Heart left ventricle (tissue), 16 donors: ENCODE data around the gene GALNT10. TPM values are rescaled to one million over a fixed set of nuclear protein-coding genes. Genes with fewer than 3 reads are reported as not detected.

Source experiments
- ATAC-seq, 4 donors: fragments of 200-7000 bp; cut with Tn5 transposase; one replicate each; pipeline ENCODE4 v1.9.1; 2020 to 2022; ENCODE audit warnings: moderate library complexity in 4 of 4, mild to moderate bottlenecking in 3 of 4, moderate number of reproducible peaks in 1 of 4
- DNase-seq, 5 donors: peaks; one replicate each; pipeline ENCODE4 v3.0.0-alpha.2; 2020
- H3K27ac ChIP-seq, 12 donors: fragments of 200-600 bp; sonication (generic) in 4 of 12; one replicate each; pipeline versions ENCODE4 v1.5.0 to v1.8.0; 2016 to 2022; ENCODE audit warnings: mild to moderate bottlenecking in 2 of 12
- H3K27me3 ChIP-seq, 9 donors: fragments of 200-600 bp; sonication (generic) in 2 of 9; one replicate each; pipeline versions ENCODE4 v1.5.1 to v1.8.0; 2016 to 2022; ENCODE audit warnings: mild to moderate bottlenecking in 3 of 9
- H3K36me3 ChIP-seq, 9 donors: fragments of 200-600 bp; sonication (generic) in 2 of 9; one replicate each; pipeline versions ENCODE4 v1.5.0 to v1.8.0; 2018 to 2022; ENCODE audit warnings: mild to moderate bottlenecking in 2 of 9
- H3K4me1 ChIP-seq, 12 donors: fragments of 200-600 bp; sonication (generic) in 4 of 12; one replicate each; pipeline versions ENCODE4 v1.5.0 to v1.8.0; 2016 to 2022; ENCODE audit warnings: mild to moderate bottlenecking in 3 of 12
- H3K4me3 ChIP-seq, 12 donors: fragments of 200-600 bp; sonication (generic) in 4 of 12; one replicate each; pipeline versions ENCODE4 v1.5.0 to v1.8.0; 2017 to 2022; ENCODE audit warnings: mild to moderate bottlenecking in 9 of 12, moderate library complexity in 4 of 12
- H3K9me3 ChIP-seq, 12 donors: fragments of 200-600 bp; sonication (generic) in 4 of 12; one replicate each; pipeline versions ENCODE4 v1.5.0 to v1.8.0; 2016 to 2022; ENCODE audit warnings: mild to moderate bottlenecking in 1 of 12
- CTCF ChIP-seq, 12 donors: fragments of 200-600 bp; sonication (generic) in 4 of 12; IDR thresholded peaks; one replicate each; pipeline versions ENCODE4 v1.5.0 to v1.8.0; 2018 to 2022; ENCODE audit warnings: antibody characterized with exemption in 12 of 12, mild to moderate bottlenecking in 5 of 12
- POLR2A ChIP-seq, 2 donors: fragments of 450-650 bp; IDR thresholded peaks; one replicate each; pipeline ENCODE4 v1.6.1; 2017; ENCODE audit warnings: antibody characterized with exemption in 2 of 2, mild to moderate bottlenecking in 2 of 2, moderate library complexity in 2 of 2
- WGBS, 4 donors: extraction: QIAGEN DNeasy Blood & Tissue Kit in 2 of 4; methylation state at CpG; one replicate each; pipeline versions ENCODE4 v1.1.5 to v1.1.7; 2013 to 2018; 5-methylcytosine and 5-hydroxymethylcytosine counted together
- intact Hi-C, 10 donors: fragments of 100-400 bp; cut with DNase I; formaldehyde crosslinking; loops; one replicate each; pipeline versions ENCODE4 v1.11.1 to v1.14.2; 2022
- polyA plus RNA-seq, 2 donors: library from polyadenylated mRNA; stranded (reverse); fragments of 200-250 nt; gene quantifications; one replicate each; pipeline ENCODE4 v1.2.3, GENCODE V29; 2013
- total RNA-seq, 9 donors: library from RNA; depleted of rRNA in 2 of 9; stranded (reverse); fragments of >200 nt in 2 of 9; fragmentation: NEBNext Ultra II Directional in 3 of 9; extraction: Animal tissue kit (Norgen Biotek cat#: 25700) in 3 of 9; gene quantifications; one replicate each; pipeline versions ENCODE4 v1.1.0 to v1.2.4, GENCODE V29; 2016 to 2023
- donor health status: ischemic (EF 13 %, LVEDD 7.1; RV severe dilation, severe dysfunction).
- donor health status: healthy with polysubstance abuse.
- donor health status: DM: no; HTN: yes; CAD: no.
- donor health status: DM: no; HTN: no; CAD: no.
- donor health status: ischemic (EF 25% LVEDD 6.9; RV normal size, moderate dysfunction).
- donor health status: ischemic (EF 25% LVEDD 5.7; RV mildly dilated, moderate dysfunction).
- donor health status: healthy.
- donor health status: DM: yes; HTN: yes; CAD: no.
- donor health status: ischemic (EF 35%, LVEDD 5.7; RV mildly dilated, moderate dysfunction).
- donor health status: nonischemic (EF 11% LVEDD 7.7; RV severe dilation, severe dysfunction).
- donor health status: DM: yes; HTN: yes; CAD: no.
- donor health status: PGD.
- donor health status: ischemic (EF 29% LVEDD 5.4; RV normal size, mild dysfunction).
- donor health status: nonischemic (EF 23%, LVEDD 6.1; RV moderate dilation, normal function).

Gene GALNT10
- total and polyA plus RNA-seq, 11 donors, result 2.7 to 20.7 (median 14.4) TPM

- intact Hi-C loops, result loop anchor here in 1 of 10 donors (10.0 kb wide), 1 partner anchor 80 kb away; no protein-coding TSS in a partner anchor
- H3K27ac ChIP-seq, result no peak overlapping the region
- peaks cover 0 to 38% (median 24%) of the 10 kb centered on the region in 12 donors for H3K4me1 ChIP-seq
- DNase-seq (no peak), ATAC-seq (no peak)
- TF ChIP-seq CTCF (IDR thresholded peaks at IDR 0.05), result no peak
- TF ChIP-seq POLR2A (IDR thresholded peaks at IDR 0.05), result no peak
- no peaks in the 10 kb centered on the region for H3K9me3 ChIP-seq
- H3K36me3 ChIP-seq, result no peaks in the 10 kb centered on the region
- no peak overlapping the region for H3K4me3 ChIP-seq
- H3K27me3 ChIP-seq, result no peaks in the 10 kb centered on the region
- 81 to 97% (median 93%) methylated on average over 2 of the region's 2 CpGs for WGBS, 4 donors
These were observed 93.9 kb downstream of the GALNT10 start for GRCh38 chr5:154284433-154284832.

- TF ChIP-seq POLR2A (IDR thresholded peaks at IDR 0.05) (no peak), CTCF (IDR thresholded peaks at IDR 0.05) (no peak)
- Histone ChIP-seq H3K36me3 (no peaks in the 10 kb centered on the region), H3K4me3 (no peak overlapping the region), H3K9me3 (no peaks in the 10 kb centered on the region), H3K27me3 (no peaks in the 10 kb centered on the region), H3K27ac (peak overlapping the region in 6 of 12 donors; percentile 2 to 66 (median 38)), H3K4me1 (peaks cover 0 to 38% (median 24%) of the 10 kb centered on the region in 12 donors)
- ATAC-seq (no peak), DNase-seq (no peak)
- 72 to 92% (median 73%) methylated on average over 4 of the region's 4 CpGs for WGBS, 4 donors
- intact Hi-C loops, result loop anchor here in 2 of 10 donors (5.0 to 10.0 kb wide), 2 partner anchors 81 to 94 kb away; partner anchors contain the start of gene GALNT10 (in 1 of the 2)
These were observed 95.3 kb downstream of the GALNT10 start for GRCh38 chr5:154285661-154286408.

- TF ChIP-seq POLR2A (IDR thresholded peaks at IDR 0.05), result no peak
- no peak for TF ChIP-seq CTCF (IDR thresholded peaks at IDR 0.05)
- DNase-seq (peak in 1 of 5 donors; percentile 24), ATAC-seq (peak in 3 of 4 donors; percentile 50 to 86 (median 77))
- peaks cover 0 to 38% (median 24%) of the 10 kb centered on the region in 12 donors for H3K4me1 ChIP-seq
- peak overlapping the region in 8 of 12 donors; percentile 23 to 70 (median 52) for H3K27ac ChIP-seq
- no peak overlapping the region for H3K4me3 ChIP-seq
- intact Hi-C loops, result loop anchor here in 2 of 10 donors (5.0 to 10.0 kb wide), 2 partner anchors 82 to 94 kb away; partner anchors contain the start of gene GALNT10 (in 1 of the 2)
- WGBS, 4 donors, result 51 to 67% (median 60%) methylated on average over 3 of the region's 3 CpGs
- no peaks in the 10 kb centered on the region for H3K36me3 ChIP-seq
- no peaks in the 10 kb centered on the region for H3K27me3 ChIP-seq
- no peaks in the 10 kb centered on the region for H3K9me3 ChIP-seq
These were observed 96.0 kb downstream of the GALNT10 start for GRCh38 chr5:154286557-154286956.

GRCh38 chr5:154287136-154287535 is 96.6 kb downstream of the GALNT10 start:
- H3K27ac ChIP-seq, result peak overlapping the region in 8 of 12 donors; percentile 23 to 70 (median 52)
- H3K27me3 ChIP-seq, result no peaks in the 10 kb centered on the region
- no peaks in the 10 kb centered on the region for H3K9me3 ChIP-seq
- DNase-seq, result peak in 1 of 5 donors; percentile 27
- 63 to 67% (median 65%) methylated on average over 5 of the region's 5 CpGs for WGBS, 4 donors
- peak; percentile 28 to 81 (median 68) for ATAC-seq
- no peaks in the 10 kb centered on the region for H3K36me3 ChIP-seq
- no peak for TF ChIP-seq CTCF (IDR thresholded peaks at IDR 0.05)
- TF ChIP-seq POLR2A (IDR thresholded peaks at IDR 0.05), result no peak
- intact Hi-C loops, result loop anchor here in 2 of 10 donors (5.0 to 10.0 kb wide), 2 partner anchors 82 to 95 kb away; partner anchors contain the start of gene GALNT10 (in 1 of the 2)
- H3K4me1 ChIP-seq, result peaks cover 0 to 38% (median 24%) of the 10 kb centered on the region in 12 donors
- H3K4me3 ChIP-seq, result no peak overlapping the region
